Measurements from ENCODE around the gene CDK5RAP3.

- TF ChIP-seq CTCF (conservative IDR thresholded peaks at IDR 0.05 in 1 of 2, IDR thresholded peaks at IDR 0.05 in 1 of 2; ENCODE audit: low read depth in 1 of 2, low read length in 2 of 2) = no peak
- no peak for TF ChIP-seq EZH2 (IDR thresholded peaks at IDR 0.05; ENCODE audit: low read length, missing control alignments)
Measured at GRCh38 chr17:47934856-47935255, 36.1 kb upstream of the CDK5RAP3 start.
